ENCODE measurements around the gene TMEM170A.
"Not testable (repeated sequence)": the region's sequence is repeated elsewhere in the genome, so short reads cannot be mapped to it uniquely, and the experiment has no call there.

Gene TMEM170A

DNA sequence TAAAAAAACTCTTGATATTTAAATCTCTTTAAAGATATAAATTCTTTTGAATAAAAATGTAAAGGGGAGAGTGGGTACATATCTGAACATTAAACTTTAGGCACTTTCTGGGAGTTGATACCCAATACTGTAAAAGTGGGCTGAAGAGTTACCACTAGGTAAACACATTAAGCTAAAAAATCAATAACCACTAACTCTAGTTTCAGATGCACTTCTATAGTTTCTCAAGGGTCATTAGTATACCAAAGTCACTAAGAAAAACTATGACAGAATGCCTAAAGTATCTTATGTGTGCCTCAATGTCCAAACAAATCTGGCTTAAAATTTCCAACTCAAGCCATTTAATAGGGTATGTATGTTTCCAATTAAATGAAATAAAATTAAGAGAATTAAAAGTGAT lies 18.1 kb downstream of the TMEM170A start:
- DNase-seq = no peak

DNA sequence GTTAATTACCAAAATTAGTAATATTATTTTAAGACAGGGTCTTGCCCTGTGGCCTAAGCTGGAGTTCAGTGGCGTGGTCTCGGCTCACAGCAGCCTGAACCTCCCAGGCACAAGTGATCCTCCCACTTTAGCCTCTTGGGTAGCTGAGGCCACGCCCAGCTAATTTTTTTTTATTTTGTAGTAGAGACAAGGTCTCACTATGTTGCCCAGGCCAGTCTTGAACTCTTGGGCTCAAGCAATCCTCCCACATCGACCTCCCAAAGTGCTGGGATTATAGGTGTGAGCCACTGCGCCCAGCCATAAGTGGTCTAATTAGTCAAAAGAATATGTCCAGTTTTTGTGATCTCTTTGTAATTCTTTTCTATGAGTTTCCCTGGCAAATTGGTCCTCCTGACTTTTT lies 19.2 kb downstream of the TMEM170A start:
- DNase-seq = no peak

DNA sequence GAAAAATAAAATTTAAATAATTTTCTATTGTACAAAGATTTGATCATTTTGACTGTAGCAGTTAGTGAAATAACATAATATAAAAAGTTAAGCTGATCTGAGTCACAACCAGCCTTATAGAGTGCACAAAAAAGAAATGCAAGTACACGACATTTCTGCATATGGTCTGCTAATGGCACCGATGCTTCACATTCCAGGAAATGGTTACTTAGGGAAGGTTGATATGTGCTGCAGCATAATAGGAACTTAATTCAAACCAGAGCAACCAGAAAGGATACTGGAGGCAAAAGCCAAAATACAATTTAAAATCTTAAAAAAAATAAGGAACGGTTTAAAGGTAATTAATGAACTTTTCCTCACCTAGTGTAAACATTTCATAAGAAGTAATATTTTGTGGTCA lies 21.2 kb downstream of the TMEM170A start:
- DNase-seq = no peak

DNA sequence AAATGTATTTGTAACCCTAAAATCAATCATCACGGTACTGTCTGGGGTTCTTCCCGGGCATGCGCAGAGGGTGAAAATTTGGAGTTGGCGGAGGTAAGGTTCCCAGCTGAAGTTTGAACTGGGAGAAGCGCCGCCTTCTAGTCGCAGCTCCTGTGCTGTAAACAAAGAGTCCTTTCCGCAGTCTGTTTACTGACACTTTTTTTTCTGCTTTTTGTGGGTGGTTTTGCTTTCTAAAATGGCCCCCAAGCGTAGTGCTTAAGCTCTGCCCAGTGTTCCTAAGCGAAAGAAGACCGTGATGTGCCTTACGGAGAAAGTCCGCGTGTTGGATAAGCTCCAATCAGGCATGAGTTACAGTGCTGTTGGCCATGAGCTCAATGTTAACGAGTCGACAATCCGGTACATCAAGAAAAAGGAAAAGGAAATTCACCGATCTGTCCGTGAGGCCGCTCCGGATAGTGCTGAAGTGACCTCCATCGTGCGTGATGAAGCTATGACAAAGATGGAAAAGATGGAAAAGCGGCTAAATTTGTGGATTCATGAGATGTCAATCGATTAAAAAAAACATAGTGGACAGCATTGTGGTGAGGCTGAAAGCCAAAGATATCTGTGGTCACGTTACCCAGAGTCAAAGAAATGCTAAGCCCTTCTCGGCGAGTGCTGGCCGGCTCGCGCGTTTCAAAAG lies 30.6 kb downstream of the TMEM170A start:
- peak; percentile 81 for DNase-seq

DNA sequence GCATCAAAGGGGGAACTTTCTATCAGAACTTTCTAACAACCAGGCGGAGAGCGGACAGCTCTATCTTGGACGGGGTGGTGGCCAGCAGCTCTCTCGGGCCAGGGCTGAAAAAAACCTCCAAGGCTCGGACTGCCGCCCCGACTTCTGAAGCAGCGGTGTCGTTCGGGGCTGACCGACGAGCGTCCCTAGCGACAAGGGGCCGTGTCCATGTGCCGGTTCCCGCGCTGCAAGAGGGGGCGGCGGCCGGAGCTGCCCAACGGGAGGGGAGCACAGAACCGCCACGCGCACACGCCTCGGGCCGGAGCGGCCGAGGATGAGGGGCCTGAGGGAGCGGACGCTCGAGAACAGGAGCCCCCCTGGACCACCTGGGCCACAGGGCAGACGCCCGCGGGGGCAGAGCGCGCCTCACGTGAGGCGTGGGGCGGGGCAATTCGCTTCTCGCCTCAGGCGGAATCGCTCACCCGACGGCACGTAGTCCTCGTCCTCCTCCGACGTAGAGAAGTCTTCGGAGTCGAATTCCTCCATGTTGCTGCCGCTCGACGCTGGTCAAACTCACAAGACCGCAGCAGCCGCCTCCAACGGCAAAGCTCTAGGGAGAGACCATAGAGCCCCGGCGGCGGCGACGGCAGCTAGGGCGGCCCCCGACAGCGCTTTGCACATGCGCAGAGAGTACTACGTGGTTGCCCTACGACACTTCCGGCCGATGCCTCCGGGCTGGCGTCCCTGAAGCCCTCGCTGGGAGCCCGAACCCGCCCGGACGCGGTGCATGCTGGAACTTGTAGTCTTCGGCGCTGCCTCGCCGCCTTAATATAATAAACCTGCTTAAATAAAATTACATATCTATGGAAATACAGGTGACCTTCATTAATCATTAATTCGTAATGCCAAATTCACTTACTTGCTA lies 31.4 kb downstream of the TMEM170A start, which contains the start of gene CFDP1:
Gene CFDP1 (minus strand): TSS at position 676 of the 904 bp plus-strand sequence. CDS start 151 bp downstream, at position 525.
- peak; percentile 93 for DNase-seq

GRCh38 chr16:75429621-75430403 lies 34.7 kb downstream of the TMEM170A start:
- DNase-seq = no peak

DNA sequence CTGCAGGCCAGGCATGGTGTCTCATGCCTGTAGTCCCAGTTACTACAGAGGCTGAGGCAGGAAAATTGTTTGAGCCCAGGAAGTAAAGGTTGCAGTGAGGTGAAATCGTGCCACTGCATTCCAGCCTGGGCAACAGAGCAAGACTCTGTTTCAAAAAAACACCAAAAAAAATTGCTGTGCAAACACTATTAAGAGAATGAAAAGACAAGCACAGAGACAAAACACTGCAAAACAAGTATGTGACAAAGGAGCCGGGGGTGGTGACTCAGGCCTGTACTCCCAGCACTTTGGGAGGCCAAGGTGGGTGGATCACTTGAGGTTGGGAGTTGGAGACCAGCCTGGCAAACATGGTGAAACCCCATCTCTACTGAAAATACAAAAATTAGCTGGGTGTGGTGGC lies 38.0 kb downstream of the TMEM170A start:
- peak; percentile 5 for DNase-seq

GRCh38 chr16:75424105-75424762 lies 40.3 kb downstream of the TMEM170A start:
- not testable (repeated sequence) for DNase-seq

- no peak for DNase-seq
Measured at GRCh38 chr16:75423723-75424104, 40.8 kb downstream of the TMEM170A start.

- no peak for DNase-seq
Measured at GRCh38 chr16:75421820-75422126, 42.7 kb downstream of the TMEM170A start.

DNA sequence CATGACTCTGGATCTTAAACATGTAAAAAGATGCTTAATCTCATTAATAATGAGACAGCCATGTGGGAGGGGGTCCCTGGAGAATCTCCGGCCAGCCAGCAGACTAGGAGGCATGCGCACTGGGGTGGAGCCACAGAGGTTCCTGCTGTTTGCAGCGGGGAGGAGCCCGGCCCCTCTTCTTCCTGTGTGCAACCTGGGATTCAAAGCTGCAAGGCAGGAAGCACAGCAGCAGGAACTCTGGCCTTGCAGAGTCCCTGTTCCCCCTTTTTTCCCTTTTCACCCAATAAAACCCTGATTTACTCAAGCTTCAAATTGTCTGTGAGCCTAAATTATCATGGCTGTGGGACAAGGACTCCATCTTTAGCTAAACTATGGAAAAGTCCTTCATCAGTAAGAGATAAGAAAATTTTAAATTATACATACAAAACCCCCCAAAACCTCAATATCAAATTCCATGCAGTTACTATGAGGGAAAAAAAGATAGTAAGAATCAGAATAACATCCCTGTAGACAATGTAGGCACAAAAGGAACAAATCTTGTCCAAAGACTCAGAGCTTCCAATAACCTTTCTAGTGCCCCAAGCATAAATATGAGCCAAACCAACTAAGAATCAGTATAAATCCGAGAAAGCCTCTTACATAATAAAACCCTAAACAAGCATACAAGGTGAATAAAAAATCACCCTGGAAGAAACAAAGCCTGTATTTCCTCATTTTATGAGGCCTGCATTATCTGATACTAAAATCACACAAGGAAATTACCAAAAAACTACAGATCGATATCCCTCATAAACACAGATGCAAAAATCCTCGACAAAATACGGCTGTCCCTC lies 43.3 kb downstream of the TMEM170A start:
- peak; percentile 83 for DNase-seq

DNA sequence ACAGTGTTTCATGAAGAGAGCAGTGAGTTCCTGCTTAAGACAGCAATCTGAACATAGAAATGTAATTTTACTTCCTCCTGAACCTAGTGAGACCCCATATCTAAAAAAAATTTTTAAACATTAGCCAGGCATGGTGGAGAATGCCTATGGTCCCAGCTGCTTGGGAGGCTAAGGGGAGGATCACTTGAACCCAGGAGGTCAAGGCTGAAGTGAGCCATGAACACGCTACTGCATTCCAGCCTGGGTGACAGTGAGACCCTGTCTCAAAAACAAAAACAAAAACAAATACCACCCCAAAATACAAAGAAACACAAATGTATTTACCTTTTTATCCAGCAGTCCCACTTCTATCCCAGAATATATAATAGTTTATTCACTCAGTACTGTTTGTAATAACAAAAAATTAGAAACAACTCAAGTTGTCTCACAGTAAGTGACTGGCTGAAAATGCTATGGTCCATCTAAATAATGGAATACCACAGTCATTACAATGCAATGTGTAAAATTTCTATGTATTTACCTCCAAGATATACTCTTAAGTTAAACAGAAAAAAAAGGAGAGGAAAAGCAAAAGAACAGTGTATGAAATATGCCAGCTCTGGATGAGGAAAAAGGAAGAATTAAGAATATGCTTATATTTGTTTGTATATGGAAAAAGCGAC lies 47.5 kb downstream of the TMEM170A start:
- DNase-seq = no peak

- DNase-seq = no peak
Measured at GRCh38 chr16:75415169-75415905, 49.2 kb downstream of the TMEM170A start.

- DNase-seq = no peak
Measured at GRCh38 chr16:75413951-75414350, 50.5 kb downstream of the TMEM170A start.

DNA sequence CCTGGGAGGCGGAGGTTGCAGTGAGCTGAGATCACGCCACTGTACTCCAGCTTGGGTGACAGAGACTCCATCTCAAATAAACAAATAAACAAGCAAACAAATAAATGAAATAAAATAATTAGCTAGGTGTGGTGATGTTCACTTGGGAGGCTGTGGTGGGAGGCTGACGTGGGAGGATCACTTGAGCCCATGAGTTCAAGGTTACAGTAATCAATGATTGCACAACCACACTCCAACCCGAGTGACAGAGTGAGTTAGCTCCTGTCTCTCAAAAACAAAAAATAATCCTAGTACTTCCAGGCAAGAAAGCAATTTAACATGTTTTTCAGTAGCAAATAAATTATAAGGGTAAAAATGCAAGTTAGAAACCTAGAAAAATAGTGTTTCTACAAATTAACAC lies 57.5 kb downstream of the TMEM170A start:
- DNase-seq = no peak

GRCh38 chr16:75402821-75403475 lies 61.5 kb downstream of the TMEM170A start:
- peak; percentile 33 for DNase-seq

DNA sequence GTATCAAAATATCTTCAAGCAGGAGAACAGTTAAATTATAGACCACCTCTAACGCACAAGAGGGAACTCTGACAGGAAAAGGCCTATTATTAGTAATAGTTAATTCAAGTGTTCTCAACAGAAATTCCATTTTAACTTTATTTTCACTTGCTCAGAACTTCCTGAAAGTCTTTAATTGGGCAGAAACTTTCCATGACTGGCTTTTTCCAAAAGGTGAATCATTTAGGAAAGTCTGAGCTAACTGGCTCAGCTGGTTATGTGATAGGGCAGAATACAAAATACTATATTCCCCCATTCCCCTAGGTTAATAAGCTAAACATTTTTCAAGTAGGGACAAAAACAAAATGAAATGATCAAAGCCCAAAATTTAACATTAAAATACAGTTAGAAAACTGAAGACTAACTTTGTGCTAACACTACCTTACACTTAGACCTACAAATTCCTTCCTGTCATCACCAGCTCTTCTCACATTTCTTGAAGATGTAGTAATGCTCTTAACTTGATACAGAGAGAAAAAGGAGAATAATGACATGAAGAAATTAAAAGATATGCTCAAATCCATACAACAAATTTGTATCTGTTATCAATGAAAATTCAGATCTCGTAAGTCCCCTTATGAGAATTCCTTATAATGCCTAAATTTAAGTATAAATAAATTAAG lies 62.2 kb downstream of the TMEM170A start:
- DNase-seq = no peak

DNA sequence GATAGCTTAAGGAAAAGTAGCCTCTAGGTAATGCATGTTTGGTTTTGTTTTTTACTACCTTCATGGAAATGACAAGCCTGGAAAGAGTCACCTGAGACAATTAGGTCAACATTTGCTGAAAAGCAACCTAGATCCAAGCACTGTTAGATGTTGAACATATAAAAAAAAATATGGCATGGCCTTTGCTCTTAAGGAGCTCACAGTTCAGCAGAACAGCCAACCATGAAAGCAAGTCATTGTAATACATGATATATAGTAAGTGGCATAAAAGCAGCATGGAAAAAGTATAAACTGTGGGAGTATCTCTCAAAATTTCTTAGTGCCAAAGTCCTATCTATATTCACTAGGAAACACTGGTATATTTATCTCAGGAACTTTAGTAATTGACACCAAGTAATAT lies 62.8 kb downstream of the TMEM170A start:
- no peak for DNase-seq

GRCh38 chr16:75398333-75398732 lies 66.2 kb downstream of the TMEM170A start:
- DNase-seq = no peak

DNA sequence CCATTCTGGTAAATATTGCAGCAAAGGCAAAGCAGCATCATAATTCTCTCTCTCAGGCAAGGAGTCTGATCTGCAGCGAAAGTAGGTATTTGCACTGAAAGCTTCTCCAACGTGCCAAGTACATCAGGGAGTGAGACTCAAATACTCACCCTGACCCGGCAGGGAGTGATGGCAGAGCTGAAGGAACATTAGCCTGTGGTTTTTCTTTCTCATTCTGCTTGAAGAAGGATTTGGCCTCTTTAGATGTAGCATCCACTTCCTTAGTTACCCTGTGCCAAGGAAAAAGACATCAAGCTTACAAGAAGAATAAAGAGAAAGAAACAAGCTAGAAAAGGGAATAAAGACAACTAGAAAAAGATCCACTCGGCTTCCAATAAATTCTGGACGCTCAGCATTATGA lies 69.5 kb downstream of the TMEM170A start:
- no peak for DNase-seq

Measured in NCI-H69 (cell line).